Measurements from ENCODE around the gene SCN5A.
"Not testable (repeated sequence)": the region's sequence is repeated elsewhere in the genome, so short reads cannot be mapped to it uniquely, and the experiment has no call there.

SCN5A gene

DNA sequence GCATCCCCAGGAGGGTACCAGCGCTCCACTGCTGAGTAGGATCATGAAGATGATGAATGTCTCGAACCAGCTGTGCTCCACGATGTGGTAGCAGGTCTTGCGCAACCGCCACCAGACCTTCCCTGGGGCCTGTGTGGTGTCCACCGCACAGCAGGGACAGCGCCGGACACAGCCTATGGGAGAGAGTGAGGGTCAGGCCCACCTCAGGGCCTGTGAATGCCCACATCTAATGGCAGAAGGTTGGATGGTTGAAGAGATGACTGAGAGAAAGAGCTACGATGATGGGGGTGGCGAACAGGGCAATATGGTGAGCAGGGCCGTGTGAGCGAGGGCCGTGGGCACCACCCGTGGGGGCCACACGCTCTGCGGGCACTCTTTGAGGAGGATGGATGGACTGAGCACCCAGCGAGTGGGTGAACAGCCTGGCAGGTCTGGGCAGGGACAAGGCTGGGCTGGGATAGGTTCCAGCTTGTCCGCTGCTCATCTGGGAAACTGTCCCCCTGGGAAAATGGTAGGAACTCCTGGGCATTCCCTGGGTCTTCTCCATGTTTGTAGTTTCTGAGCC is 74.1 kb downstream of the SCN5A start:
- no peaks in the 10 kb centered on the region for H3K36me3 ChIP-seq (ENCODE audit: insufficient read depth, low read length)
- H3K4me1 ChIP-seq (ENCODE audit: control insufficient read depth, insufficient read depth, low read length): peaks cover 2% of the 10 kb centered on the region
- H3K4me3 ChIP-seq (ENCODE audit: low read length): no peak overlapping the region
- no peaks in the 10 kb centered on the region for H3K9me3 ChIP-seq (replicated peaks; ENCODE audit: low read length)
- H3K4me2 ChIP-seq (ENCODE audit: low read length): no peak overlapping the region
- no peaks in the 10 kb centered on the region for H3K27me3 ChIP-seq (ENCODE audit: control insufficient read depth, insufficient read depth, low read length)
- no peak overlapping the region for H3K9ac ChIP-seq (ENCODE audit: low read depth, low read length)

DNA sequence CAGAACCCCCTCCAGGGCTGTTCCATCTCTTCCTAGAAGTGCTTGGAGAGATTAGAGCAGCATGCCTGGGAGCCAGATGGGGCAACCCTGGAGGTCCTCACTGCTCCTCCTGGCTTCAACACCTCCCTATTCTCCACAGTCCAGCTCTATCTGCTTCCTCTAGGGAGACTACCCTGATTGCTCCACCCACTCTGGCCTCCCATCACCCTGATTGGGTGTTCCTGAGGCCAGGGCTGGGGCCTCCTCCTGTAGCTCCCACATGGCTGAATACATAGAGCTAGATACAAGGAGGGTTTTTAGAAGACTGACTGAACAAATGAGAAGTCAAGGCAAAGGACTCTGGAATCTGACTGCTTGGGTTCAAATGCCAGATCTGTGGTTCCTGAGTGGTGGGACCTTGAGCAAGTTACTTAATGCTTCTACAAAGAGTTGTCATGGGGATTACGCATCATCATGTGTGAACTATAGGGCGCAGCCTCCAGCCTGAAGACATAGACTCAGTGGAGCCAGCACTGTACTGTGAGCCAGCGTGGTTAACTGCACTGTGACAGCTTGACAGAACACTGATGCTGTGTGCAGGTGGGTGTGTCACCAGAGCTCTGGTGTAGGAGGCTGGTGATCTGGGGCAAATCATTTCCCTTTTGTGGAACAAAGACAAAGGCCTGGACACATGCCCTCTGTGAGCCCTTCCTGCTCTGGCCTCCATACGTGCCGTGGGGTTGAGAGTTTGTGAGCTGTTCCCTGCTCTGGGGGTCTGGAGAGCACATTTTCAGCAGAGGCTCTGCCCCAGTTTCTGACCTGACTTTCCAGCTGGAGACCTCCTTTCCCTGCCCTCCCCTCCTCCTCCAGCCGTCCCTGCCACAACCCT is 74.8 kb downstream of the SCN5A start:
- H3K4me1 ChIP-seq (ENCODE audit: control insufficient read depth, insufficient read depth, low read length): peaks cover under 1% of the 10 kb centered on the region
- no peaks in the 10 kb centered on the region for H3K27me3 ChIP-seq (ENCODE audit: control insufficient read depth, insufficient read depth, low read length)
- H3K4me2 ChIP-seq (ENCODE audit: low read length): no peak overlapping the region
- no peak overlapping the region for H3K4me3 ChIP-seq (ENCODE audit: low read length)
- no peaks in the 10 kb centered on the region for H3K36me3 ChIP-seq (ENCODE audit: insufficient read depth, low read length)
- no peaks in the 10 kb centered on the region for H3K9me3 ChIP-seq (replicated peaks; ENCODE audit: low read length)
- no peak overlapping the region for H3K9ac ChIP-seq (ENCODE audit: low read depth, low read length)

DNA sequence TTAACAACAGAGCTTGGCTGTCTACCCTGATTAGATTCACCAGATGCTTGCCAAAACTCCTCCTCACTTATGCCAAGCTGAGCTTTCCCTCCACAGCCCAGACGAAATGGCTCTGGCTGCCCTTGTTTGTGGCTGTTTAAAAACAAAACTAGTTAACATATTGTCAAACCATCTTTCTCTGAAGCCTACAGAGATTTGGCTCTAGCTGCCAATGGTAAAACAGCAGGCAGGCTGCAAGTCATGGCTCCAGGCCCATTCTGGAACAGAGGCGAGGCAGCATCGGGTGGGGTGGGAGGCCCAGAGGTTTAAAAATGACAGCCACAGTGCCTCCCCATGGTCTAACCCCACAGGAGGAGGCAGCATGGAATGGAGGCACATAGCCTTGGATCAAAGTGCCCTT is 75.9 kb downstream of the SCN5A start:
- Histone ChIP-seq H3K9me3 (replicated peaks; ENCODE audit: low read length) (no peaks in the 10 kb centered on the region), H3K36me3 (ENCODE audit: insufficient read depth, low read length) (no peaks in the 10 kb centered on the region), H3K4me2 (ENCODE audit: low read length) (no peak overlapping the region), H3K4me3 (ENCODE audit: low read length) (no peak overlapping the region), H3K27me3 (ENCODE audit: control insufficient read depth, insufficient read depth, low read length) (no peaks in the 10 kb centered on the region), H3K9ac (ENCODE audit: low read depth, low read length) (no peak overlapping the region), H3K4me1 (ENCODE audit: control insufficient read depth, insufficient read depth, low read length) (no peaks in the 10 kb centered on the region)

DNA sequence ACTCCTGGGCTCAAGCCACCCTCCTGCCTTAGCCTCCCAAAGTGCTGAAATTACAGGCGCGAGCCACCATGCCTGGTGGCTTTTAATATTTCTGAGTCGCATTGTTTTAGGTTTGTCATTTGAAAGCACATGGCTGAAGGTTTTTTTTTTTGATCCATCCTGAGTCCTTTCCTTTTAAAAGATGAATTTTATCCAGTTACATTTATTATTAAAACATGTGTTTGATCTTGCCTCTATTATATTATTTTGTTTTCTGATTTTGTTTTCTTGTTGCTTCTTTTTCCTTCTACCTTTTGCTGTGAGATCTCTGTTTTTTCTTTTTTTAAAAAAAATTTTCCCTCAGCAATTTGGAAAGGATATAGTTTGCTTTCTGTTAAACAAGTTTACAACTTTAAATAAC is 76.4 kb downstream of the SCN5A start:
- Histone ChIP-seq H3K4me3 (ENCODE audit: low read length) (no peak overlapping the region), H3K27me3 (ENCODE audit: control insufficient read depth, insufficient read depth, low read length) (no peaks in the 10 kb centered on the region), H3K4me1 (ENCODE audit: control insufficient read depth, insufficient read depth, low read length) (no peaks in the 10 kb centered on the region), H3K9me3 (replicated peaks; ENCODE audit: low read length) (no peaks in the 10 kb centered on the region), H3K4me2 (ENCODE audit: low read length) (no peak overlapping the region), H3K36me3 (ENCODE audit: insufficient read depth, low read length) (no peaks in the 10 kb centered on the region), H3K9ac (ENCODE audit: low read depth, low read length) (no peak overlapping the region)

DNA sequence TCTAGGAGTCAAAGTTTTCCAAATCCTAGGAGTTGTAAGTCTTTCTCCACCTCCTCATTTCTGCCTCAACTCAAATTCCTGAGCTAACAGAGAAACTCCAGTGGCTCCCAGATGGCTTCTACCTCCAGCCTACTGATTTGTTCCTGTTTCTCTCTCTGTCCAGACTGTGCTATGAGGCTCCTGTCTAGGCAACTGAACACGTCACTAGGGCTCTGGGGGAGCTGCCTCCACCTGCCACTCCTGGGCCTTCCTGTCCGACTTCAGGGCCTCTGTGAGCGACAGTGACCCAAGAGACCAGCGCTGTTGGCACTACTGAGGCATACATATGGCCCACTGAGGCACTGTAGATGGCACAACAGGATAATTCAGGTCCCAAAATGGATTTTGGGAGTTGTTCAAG is 82.0 kb downstream of the SCN5A start:
- Histone ChIP-seq H3K4me1 (ENCODE audit: control insufficient read depth, insufficient read depth, low read length) (no peaks in the 10 kb centered on the region), H3K27me3 (ENCODE audit: control insufficient read depth, insufficient read depth, low read length) (no peaks in the 10 kb centered on the region), H3K9me3 (replicated peaks; ENCODE audit: low read length) (no peaks in the 10 kb centered on the region), H3K9ac (ENCODE audit: low read depth, low read length) (no peak overlapping the region), H3K36me3 (ENCODE audit: insufficient read depth, low read length) (no peaks in the 10 kb centered on the region), H3K4me3 (ENCODE audit: low read length) (no peak overlapping the region), H3K4me2 (ENCODE audit: low read length) (no peak overlapping the region)

DNA sequence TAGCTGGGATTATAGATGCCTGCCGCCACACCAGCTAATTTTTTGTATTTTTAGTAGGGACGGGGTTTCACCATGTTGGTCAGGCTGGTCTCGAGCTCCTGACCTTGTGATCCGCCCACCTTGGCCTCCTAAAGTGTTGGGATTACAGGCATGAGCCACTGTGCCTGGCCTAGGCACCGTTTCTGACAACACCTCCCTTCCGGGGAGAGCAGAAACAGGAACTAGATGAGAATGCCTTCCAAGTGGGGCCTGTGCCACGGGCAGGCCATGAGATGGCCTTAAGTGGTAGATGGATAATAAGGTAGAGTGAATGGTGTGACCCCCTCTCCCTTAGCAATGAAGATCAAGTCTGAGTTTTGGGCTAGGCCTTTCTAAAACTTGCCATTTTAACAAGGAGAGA is 82.7 kb downstream of the SCN5A start:
- not testable (repeated sequence) for H3K36me3 ChIP-seq (ENCODE audit: insufficient read depth, low read length); H3K27me3 ChIP-seq (ENCODE audit: control insufficient read depth, insufficient read depth, low read length); H3K4me1 ChIP-seq (ENCODE audit: control insufficient read depth, insufficient read depth, low read length); H3K9ac ChIP-seq (ENCODE audit: low read depth, low read length); H3K4me2 ChIP-seq (ENCODE audit: low read length); H3K9me3 ChIP-seq (replicated peaks; ENCODE audit: low read length); H3K4me3 ChIP-seq (ENCODE audit: low read length)

DNA sequence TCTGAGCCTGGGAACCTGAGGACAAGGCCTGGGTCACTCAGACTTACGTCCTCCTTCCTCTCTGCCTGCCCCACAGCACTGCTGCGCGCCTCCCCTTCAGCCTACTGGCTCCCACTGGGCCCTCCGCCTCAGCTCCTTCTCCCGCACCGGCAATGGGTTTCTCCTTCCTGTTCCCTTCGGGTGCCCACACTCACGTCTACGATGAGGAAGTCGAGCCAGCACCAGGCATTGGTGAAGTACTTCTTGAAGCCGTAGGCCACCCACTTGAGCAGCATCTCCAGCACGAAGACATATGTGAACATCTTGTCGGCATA is 83.3 kb downstream of the SCN5A start:
- no peak overlapping the region for H3K4me3 ChIP-seq (ENCODE audit: low read length)
- no peaks in the 10 kb centered on the region for H3K27me3 ChIP-seq (ENCODE audit: control insufficient read depth, insufficient read depth, low read length)
- H3K36me3 ChIP-seq (ENCODE audit: insufficient read depth, low read length): no peaks in the 10 kb centered on the region
- H3K9me3 ChIP-seq (replicated peaks; ENCODE audit: low read length): no peaks in the 10 kb centered on the region
- H3K4me1 ChIP-seq (ENCODE audit: control insufficient read depth, insufficient read depth, low read length): no peaks in the 10 kb centered on the region
- H3K9ac ChIP-seq (ENCODE audit: low read depth, low read length): no peak overlapping the region
- no peak overlapping the region for H3K4me2 ChIP-seq (ENCODE audit: low read length)

DNA sequence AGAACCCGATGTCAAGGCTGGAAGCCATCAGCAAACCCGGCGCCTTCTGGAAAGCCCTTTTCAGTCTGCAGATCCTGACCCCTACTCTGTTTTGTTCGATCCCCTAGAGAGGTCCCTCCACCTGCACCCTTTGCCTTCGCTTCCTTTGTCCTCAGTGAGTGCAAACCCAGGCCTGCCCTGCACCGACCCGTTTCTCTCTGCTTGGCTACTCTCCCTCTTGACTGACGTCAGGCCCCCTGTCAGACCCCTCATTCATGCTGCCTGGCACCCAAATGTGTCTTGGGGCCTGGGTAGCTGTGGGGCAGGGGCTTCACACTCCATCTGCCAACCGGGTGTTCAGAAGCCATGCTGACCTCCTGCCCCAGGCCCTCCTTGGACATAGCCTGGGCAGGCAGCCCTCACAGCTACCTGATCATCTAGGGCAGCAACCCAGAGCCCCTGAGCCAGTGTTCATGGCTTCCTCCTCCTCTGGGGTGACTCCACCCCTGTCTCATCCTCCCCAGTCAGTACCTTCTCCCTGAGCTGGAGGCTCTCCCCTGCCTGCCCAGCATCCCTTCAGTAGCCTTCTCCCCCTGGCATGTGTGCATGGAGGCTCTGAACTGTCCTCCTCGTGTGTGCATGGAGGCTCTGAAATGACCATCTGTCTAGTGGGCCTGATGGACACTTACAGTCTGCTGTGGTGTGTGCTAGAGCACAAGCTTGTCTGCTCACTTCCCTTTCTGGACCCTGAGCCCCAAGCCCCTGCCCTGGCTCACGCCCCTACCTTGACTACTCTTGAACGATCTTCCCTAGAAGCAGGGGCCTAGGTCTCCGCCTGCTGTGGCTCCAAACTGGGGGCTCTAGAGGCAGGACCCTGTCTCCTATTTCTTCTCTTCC is 83.9 kb downstream of the SCN5A start:
- Histone ChIP-seq H3K4me2 (ENCODE audit: low read length) (no peak overlapping the region), H3K27me3 (ENCODE audit: control insufficient read depth, insufficient read depth, low read length) (no peaks in the 10 kb centered on the region), H3K36me3 (ENCODE audit: insufficient read depth, low read length) (no peaks in the 10 kb centered on the region), H3K4me3 (ENCODE audit: low read length) (no peak overlapping the region), H3K4me1 (ENCODE audit: control insufficient read depth, insufficient read depth, low read length) (no peaks in the 10 kb centered on the region), H3K9me3 (replicated peaks; ENCODE audit: low read length) (no peaks in the 10 kb centered on the region), H3K9ac (ENCODE audit: low read depth, low read length) (no peak overlapping the region)

DNA sequence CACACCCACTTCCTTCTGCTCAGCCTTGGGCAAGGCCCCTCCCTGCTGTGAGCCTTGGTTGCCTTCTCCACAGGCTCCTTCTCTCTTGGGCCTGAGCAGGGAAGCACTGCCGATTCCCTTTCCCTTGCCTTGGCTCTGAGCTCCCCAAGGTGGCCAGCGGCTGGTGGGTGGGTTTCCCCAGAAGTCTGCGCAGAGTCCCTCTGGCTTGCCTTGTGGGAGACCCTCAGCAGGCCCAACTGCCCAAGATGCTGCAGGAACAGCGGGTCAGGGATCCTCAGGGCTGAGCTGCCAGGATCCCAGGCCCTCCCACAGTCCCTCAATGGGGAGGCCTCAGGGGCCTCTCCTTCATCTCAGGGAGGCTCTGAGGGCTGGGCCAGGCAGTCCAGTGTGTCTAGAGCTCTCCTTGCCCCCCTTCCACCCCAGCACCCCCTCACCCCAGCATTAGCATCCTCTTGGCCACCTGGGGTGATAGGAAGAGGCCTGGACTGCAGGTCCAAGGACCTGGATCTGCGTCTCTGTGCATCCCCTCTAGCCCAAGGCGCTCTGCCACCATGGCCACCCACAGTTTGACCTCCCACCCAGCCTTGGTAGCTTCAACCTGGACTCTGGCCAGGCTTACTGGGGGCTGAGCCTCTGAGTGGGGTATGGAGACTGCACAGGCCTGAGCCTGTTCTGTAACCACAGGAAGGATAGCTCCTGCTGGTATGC is 84.7 kb downstream of the SCN5A start:
- Histone ChIP-seq H3K9ac (ENCODE audit: low read depth, low read length) (no peak overlapping the region), H3K4me2 (ENCODE audit: low read length) (no peak overlapping the region), H3K36me3 (ENCODE audit: insufficient read depth, low read length) (no peaks in the 10 kb centered on the region), H3K4me3 (ENCODE audit: low read length) (no peak overlapping the region), H3K27me3 (ENCODE audit: control insufficient read depth, insufficient read depth, low read length) (no peaks in the 10 kb centered on the region), H3K4me1 (ENCODE audit: control insufficient read depth, insufficient read depth, low read length) (no peaks in the 10 kb centered on the region), H3K9me3 (replicated peaks; ENCODE audit: low read length) (no peaks in the 10 kb centered on the region)

DNA sequence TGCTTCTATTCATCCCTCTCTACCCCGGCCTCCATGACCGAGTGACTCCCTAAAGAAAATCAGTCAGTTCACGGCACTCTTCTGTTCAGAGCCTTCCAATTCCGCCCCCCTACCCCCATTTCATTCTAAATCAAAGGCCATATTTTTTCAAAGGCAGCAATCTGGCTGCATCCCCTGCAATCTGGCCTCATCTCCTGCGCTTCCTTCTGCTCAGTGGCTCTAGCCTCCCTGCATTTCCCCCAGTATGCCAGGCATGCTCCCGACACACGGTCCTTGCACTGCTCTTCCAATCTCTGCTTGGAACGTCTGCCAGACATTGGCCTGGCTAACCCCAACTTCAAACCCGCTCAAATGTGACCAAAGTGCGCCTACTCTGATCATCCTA is 85.6 kb downstream of the SCN5A start:
- Histone ChIP-seq H3K9me3 (replicated peaks; ENCODE audit: low read length) (no peaks in the 10 kb centered on the region), H3K9ac (ENCODE audit: low read depth, low read length) (no peak overlapping the region), H3K36me3 (ENCODE audit: insufficient read depth, low read length) (no peaks in the 10 kb centered on the region), H3K27me3 (ENCODE audit: control insufficient read depth, insufficient read depth, low read length) (no peaks in the 10 kb centered on the region), H3K4me2 (ENCODE audit: low read length) (no peak overlapping the region), H3K4me3 (ENCODE audit: low read length) (no peak overlapping the region), H3K4me1 (ENCODE audit: control insufficient read depth, insufficient read depth, low read length) (no peaks in the 10 kb centered on the region)

DNA sequence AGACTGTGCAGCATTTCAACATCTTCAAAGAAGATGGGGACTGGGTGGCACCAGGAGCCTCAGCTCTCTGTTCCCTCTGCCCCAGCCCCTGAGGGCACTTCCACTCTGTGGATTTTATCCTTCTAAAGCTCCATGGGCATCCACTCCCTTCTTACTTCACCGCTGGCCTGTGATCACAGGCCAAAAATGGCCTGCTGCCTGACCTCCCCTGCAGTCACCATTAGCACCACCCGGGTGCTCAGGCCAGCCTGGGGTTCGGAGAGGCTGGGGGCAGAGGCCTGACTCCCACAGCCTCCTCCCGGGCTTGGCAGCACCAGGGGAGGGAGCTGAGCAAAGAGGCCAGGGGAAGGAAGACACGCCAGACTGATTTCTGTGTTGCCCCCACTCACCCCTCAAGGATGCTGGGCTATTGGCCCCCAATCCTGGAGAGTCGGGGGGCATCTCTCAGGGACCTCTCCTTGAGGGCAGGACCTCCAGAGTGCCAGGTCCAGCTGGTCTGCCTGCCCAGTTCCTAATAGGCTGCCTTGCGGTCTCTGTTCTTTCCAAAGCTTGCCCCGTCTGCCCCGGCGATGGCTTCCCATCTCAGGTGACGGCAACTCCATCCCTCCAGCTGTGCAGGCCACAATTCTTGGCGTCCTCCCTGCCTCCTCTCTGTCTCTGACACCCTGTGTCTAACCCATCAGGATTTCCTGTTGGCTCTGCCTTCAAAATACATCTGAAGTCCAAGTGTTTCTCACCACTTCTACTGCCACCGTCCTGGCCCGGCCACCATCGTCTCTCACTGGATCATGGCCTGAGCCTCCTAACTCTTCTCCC is 86.2 kb downstream of the SCN5A start:
- Histone ChIP-seq H3K9me3 (replicated peaks; ENCODE audit: low read length) (no peaks in the 10 kb centered on the region), H3K36me3 (ENCODE audit: insufficient read depth, low read length) (no peaks in the 10 kb centered on the region), H3K4me1 (ENCODE audit: control insufficient read depth, insufficient read depth, low read length) (no peaks in the 10 kb centered on the region)

More for the DNA sequence above, 86.2 kb downstream of the SCN5A start:
- H3K9ac ChIP-seq (ENCODE audit: low read depth, low read length): no peak overlapping the region
- no peak overlapping the region for H3K4me2 ChIP-seq (ENCODE audit: low read length)
- no peaks in the 10 kb centered on the region for H3K27me3 ChIP-seq (ENCODE audit: control insufficient read depth, insufficient read depth, low read length)
- H3K4me3 ChIP-seq (ENCODE audit: low read length): no peak overlapping the region

All from skeletal muscle satellite cell (primary cell).